OCI-LY1 (cell line): Measurements from ENCODE around the gene MYMK.

Source experiments
- H2AFZ ChIP-seq: fragments of 200-600 bp; sonication (generic), shearing (Covaris generic); 2 replicates; pipeline ENCODE4 v1.6.0; 2014; ENCODE audit warnings: antibody characterized with exemption, mild to moderate bottlenecking, low read length
- H3F3A ChIP-seq: fragments of 200-600 bp; sonication (generic), shearing (Covaris generic); 2 replicates; pipeline ENCODE4 v1.6.0; 2014; ENCODE audit warnings: mild to moderate bottlenecking, antibody characterized with exemption, low read length, moderate library complexity; ENCODE audit not compliant: insufficient read depth
- H3K27ac ChIP-seq: fragments of 200-600 bp; sonication (generic); 2 replicates; pipeline ENCODE4 v1.5.1; 2014; ENCODE audit warnings: low read length, mixed run types, mild to moderate bottlenecking, low read depth; ENCODE audit not compliant: poor library complexity, severe bottlenecking
- H3K27me3 ChIP-seq: fragments of 200-600 bp; sonication (generic); 2 replicates; pipeline ENCODE4 v1.6.0; 2014; ENCODE audit warnings: antibody characterized with exemption, mild to moderate bottlenecking, low read length, moderate library complexity; ENCODE audit not compliant: insufficient read depth
- H3K36me3 ChIP-seq: fragments of 200-600 bp; sonication (generic); 2 replicates; pipeline ENCODE4 v1.6.1; 2014; ENCODE audit warnings: mild to moderate bottlenecking, antibody characterized with exemption, low read length, moderate library complexity, mixed read lengths; ENCODE audit not compliant: insufficient read depth
- H3K4me1 ChIP-seq: fragments of 200-600 bp; sonication (generic); 2 replicates; pipeline ENCODE4 v1.5.1; 2014; ENCODE audit warnings: mild to moderate bottlenecking, low read length, moderate library complexity; ENCODE audit not compliant: insufficient read depth, severe bottlenecking
- H3K4me2 ChIP-seq: fragments of 200-600 bp; sonication (generic), shearing (Covaris generic); 2 replicates; pipeline ENCODE4 v1.6.1; 2014; ENCODE audit warnings: low read length
- H3K4me3 ChIP-seq: fragments of 200-600 bp; sonication (generic); 2 replicates; pipeline ENCODE4 v1.5.1; 2014; ENCODE audit warnings: low read length, low read depth, mild to moderate bottlenecking, mixed read lengths; ENCODE audit not compliant: poor library complexity, severe bottlenecking
- H3K79me2 ChIP-seq: fragments of 200-600 bp; shearing (Covaris generic); 2 replicates; pipeline ENCODE4 v1.6.1; 2016; ENCODE audit warnings: mixed run types, low read length, mixed read lengths; ENCODE audit not compliant: insufficient read depth
- H3K9ac ChIP-seq: fragments of 200-600 bp; sonication (generic), shearing (Covaris generic); 2 replicates; pipeline ENCODE4 v1.6.1; 2014; ENCODE audit warnings: mild to moderate bottlenecking, low read length, mixed read lengths
- H3K9me2 ChIP-seq: fragments of 200-600 bp; sonication (generic), shearing (Covaris generic); 2 replicates; pipeline ENCODE4 v1.6.1; 2014; ENCODE audit warnings: low read depth, mild to moderate bottlenecking, low read length, mixed read lengths
- H3K9me3 ChIP-seq: fragments of 200-600 bp; shearing (Covaris generic); 2 replicates; pipeline ENCODE4 v1.6.1; 2014; ENCODE audit warnings: low read length, mixed read lengths
- H4K20me1 ChIP-seq: fragments of 200-600 bp; sonication (generic), shearing (Covaris generic); 2 replicates; pipeline ENCODE4 v1.6.0; 2016; ENCODE audit warnings: mild to moderate bottlenecking, low read length; ENCODE audit not compliant: insufficient read depth
- CTCF ChIP-seq: fragments of 200-600 bp; sonication (generic), shearing (Covaris generic); IDR thresholded peaks from 2 replicates; pipeline ENCODE4 v1.5.1; 2017; ENCODE audit warnings: mild to moderate bottlenecking, antibody characterized with exemption, low read length, moderate library complexity, mixed read lengths
- EZH2 ChIP-seq: fragments of 200-600 bp; sonication (generic), shearing (Covaris generic); IDR thresholded peaks from 2 replicates; pipeline ENCODE4 v1.8.0; 2017; ENCODE audit warnings: borderline replicate concordance, mixed run types, mild to moderate bottlenecking, antibody characterized with exemption, low read length, moderate library complexity, mixed read lengths

The MYMK gene

DNA sequence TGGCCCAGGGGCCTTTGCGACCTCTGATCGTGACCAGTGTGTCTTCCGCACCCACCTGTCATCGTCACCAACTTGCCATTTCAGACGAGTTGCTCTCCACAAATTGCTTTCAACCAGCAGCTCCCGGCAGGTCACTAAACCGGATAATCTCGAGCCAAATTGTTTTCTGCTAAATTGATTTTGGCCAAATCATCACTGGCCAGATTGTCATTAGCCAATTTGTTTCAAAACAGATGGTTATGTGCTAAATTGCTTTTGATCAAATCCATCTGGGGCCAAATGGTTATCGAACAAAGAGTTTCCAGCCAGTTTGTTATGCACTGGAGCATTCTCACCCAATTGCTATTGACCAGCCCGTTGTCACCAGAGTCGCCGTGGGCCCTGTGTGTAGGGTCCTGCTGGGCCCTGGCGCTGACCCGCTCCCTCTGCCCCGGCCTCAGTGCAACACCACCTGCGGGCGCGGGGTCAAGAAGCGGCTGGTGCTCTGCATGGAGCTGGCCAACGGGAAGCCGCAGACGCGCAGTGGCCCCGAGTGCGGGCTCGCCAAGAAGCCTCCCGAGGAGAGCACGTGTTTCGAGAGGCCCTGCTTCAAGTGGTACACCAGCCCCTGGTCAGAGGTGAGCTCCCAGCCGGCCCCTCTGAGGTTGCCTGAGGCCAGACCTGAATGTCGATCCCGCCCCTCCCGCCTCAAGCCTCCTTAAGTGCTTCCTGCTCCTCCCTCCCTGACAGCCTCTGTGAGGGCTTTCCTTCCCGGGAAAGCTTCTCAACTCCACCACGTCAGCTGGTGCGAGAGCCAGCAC lies 45.3 kb upstream of the MYMK start:
- H3F3A ChIP-seq, result no peaks in the 10 kb centered on the region
- H3K9ac ChIP-seq, result no peak overlapping the region
- H3K4me2 ChIP-seq, result no peak overlapping the region
- H3K79me2 ChIP-seq, result no peaks in the 10 kb centered on the region
- no peaks in the 10 kb centered on the region for H3K4me1 ChIP-seq
- H3K27ac ChIP-seq, result no peak overlapping the region
- no peaks in the 10 kb centered on the region for H3K9me2 ChIP-seq
- H2AFZ ChIP-seq, result no peak overlapping the region
- H3K4me3 ChIP-seq, result no peak overlapping the region
- no peaks in the 10 kb centered on the region for H3K9me3 ChIP-seq
- no peak for TF ChIP-seq CTCF
- no peak for TF ChIP-seq EZH2
- H3K36me3 ChIP-seq, result no peaks in the 10 kb centered on the region
- peaks cover 5% of the 10 kb centered on the region; the same call in 1 of the 2 replicates for H3K27me3 ChIP-seq
- H4K20me1 ChIP-seq, result no peaks in the 10 kb centered on the region

- H3K79me2 ChIP-seq, result no peaks in the 10 kb centered on the region
- no peak overlapping the region for H3K9ac ChIP-seq
- H3K27ac ChIP-seq, result no peak overlapping the region
- TF ChIP-seq EZH2 (no peak), CTCF (no peak)
- H3K9me3 ChIP-seq, result no peaks in the 10 kb centered on the region
- no peaks in the 10 kb centered on the region for H3K36me3 ChIP-seq
- H4K20me1 ChIP-seq, result no peaks in the 10 kb centered on the region
- no peaks in the 10 kb centered on the region for H3K9me2 ChIP-seq
- no peaks in the 10 kb centered on the region for H3K4me1 ChIP-seq
- no peak overlapping the region for H3K4me3 ChIP-seq
- no peaks in the 10 kb centered on the region for H3F3A ChIP-seq
- H2AFZ ChIP-seq, result no peak overlapping the region
- H3K4me2 ChIP-seq, result no peak overlapping the region
- H3K27me3 ChIP-seq, result peaks cover 5% of the 10 kb centered on the region; the same call in 1 of the 2 replicates
Observed at GRCh38 chr9:133569121-133569785, 44.5 kb upstream of the MYMK start.

DNA sequence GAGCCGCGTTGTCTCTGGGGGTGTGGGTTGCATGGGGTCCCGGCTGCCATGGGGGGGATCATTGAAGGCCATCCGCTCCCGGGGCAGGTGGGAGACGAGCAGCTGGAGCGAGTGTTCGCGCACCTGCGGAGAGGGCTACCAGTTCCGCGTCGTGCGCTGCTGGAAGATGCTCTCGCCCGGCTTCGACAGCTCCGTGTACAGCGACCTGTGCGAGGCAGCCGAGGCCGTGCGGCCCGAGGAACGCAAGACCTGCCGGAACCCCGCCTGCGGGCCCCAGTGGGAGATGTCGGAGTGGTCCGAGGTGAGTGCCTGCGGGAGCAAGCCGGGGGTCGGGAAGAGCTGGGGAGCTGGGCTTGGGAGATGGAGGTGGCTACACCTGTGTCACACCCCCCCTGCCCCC lies 43.4 kb upstream of the MYMK start:
- H3K27me3 ChIP-seq, result peaks cover 5% of the 10 kb centered on the region; the same call in 1 of the 2 replicates
- no peaks in the 10 kb centered on the region for H4K20me1 ChIP-seq
- H3K9ac ChIP-seq, result no peak overlapping the region
- no peaks in the 10 kb centered on the region for H3K4me1 ChIP-seq
- H3K4me3 ChIP-seq, result no peak overlapping the region
- TF ChIP-seq EZH2 (no peak), CTCF (no peak)
- H2AFZ ChIP-seq, result no peak overlapping the region
- no peaks in the 10 kb centered on the region for H3F3A ChIP-seq
- no peaks in the 10 kb centered on the region for H3K79me2 ChIP-seq
- H3K27ac ChIP-seq, result no peak overlapping the region
- H3K36me3 ChIP-seq, result no peaks in the 10 kb centered on the region
- no peak overlapping the region for H3K4me2 ChIP-seq
- no peaks in the 10 kb centered on the region for H3K9me3 ChIP-seq
- H3K9me2 ChIP-seq, result no peaks in the 10 kb centered on the region
